Left cardiac atrium (tissue), 2 donors: ENCODE data around the gene HILPDA. TPM values are rescaled to one million over a fixed set of nuclear protein-coding genes. Genes with fewer than 3 reads are reported as not detected.

Experiments
- total RNA-seq, 2 donors: library from RNA; stranded (reverse); fragmentation: NEBNext Ultra II Directional; extraction: Animal tissue kit (Norgen Biotek cat#: 25700); gene quantifications; one replicate each; pipeline ENCODE4 v1.2.1, GENCODE V29; 2021
- donor health status: DM: no; HTN: yes; CAD: no; lungs with severe emphysema.
- donor health status: DM: yes; HTN: yes; CAD: no.

HILPDA gene
- total RNA-seq, 2 donors from 2014 or later: 9.7 to 15.2 TPM

Other genes with a start within 250 kb of the HILPDA start
- 10 to 100 TPM; 25.6 to 37.1 TPM for gene LEP, start 214.6 kb upstream of the HILPDA start, total RNA-seq
- gene RBM28, start 112.0 kb upstream of the HILPDA start, total RNA-seq: 10 to 100 TPM; 25.4 to 33.9 TPM
- 1 to 10 TPM; 1.8 to 7.1 TPM for gene PRRT4, start 94.2 kb upstream of the HILPDA start, total RNA-seq
- 10 to 100 TPM; 31.2 to 34.1 TPM for gene IMPDH1, start 45.9 kb upstream of the HILPDA start, total RNA-seq
- gene METTL2B, start 20.9 kb downstream of the HILPDA start, total RNA-seq: 10 to 100 TPM; 17.2 to 19.3 TPM
- 1 to 10 TPM; 2.1 to 2.9 TPM for gene GARIN1A, start 216.4 kb downstream of the HILPDA start, total RNA-seq